ENCODE results near the gene PIGA.

PIGA gene, protein sequence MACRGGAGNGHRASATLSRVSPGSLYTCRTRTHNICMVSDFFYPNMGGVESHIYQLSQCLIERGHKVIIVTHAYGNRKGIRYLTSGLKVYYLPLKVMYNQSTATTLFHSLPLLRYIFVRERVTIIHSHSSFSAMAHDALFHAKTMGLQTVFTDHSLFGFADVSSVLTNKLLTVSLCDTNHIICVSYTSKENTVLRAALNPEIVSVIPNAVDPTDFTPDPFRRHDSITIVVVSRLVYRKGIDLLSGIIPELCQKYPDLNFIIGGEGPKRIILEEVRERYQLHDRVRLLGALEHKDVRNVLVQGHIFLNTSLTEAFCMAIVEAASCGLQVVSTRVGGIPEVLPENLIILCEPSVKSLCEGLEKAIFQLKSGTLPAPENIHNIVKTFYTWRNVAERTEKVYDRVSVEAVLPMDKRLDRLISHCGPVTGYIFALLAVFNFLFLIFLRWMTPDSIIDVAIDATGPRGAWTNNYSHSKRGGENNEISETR

GRCh38 chrX:15335135-15336022, at the start of gene PIGA:
Gene PIGA (minus strand): TSS chrX:15335523. CDS start chrX:15331930, 3,593 bp downstream.
- peak; percentile 96 for DNase-seq

DNA sequence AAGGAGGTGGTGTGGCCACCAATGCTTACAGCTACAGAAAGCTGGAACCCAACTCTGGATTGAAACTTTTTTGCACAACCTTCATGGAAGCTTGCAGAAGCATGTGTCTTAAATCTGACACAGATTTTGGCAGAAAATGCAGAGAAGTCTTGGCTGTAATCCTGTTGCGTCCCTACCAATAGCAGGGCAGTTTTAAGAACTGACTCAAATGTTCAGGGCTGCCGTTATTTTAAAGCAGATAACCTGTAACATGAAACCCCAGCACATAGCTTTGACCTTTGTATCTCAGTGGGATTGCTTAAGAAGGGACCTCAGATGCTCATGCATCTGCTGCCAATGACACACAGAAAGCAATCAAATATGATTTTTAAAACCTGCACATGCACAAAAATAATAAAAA, 49.0 kb upstream of the PIGA start, which contains the start of gene VEGFD:
TSS of gene VEGFD (minus strand) at position 110 of the 400 bp plus-strand sequence. CDS start 467 bp downstream, outside the sequence.
- no peak for DNase-seq

- no peak for DNase-seq
Measured at GRCh38 chrX:15382813-15383212, 47.5 kb upstream of the PIGA start.

DNA sequence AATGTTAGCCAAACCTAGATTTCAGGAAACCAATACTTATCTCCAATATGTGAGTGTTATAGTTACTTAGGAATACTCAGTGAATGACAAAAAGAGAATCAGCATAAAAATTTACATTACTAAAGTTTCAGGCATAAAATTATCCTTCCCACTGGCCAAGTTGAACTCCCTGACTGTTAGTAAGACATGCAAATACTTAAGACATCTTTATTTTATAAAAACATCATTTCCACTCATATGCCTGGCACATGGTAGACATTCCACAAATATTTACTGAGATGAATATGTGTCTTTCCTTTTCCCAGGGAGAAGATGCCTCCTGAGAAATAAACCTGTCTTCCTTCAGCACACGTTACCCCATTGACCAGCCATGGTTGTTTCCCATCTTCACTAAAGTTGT, 41.6 kb upstream of the PIGA start:
- DNase-seq = no peak

GRCh38 chrX:15373976-15374375, 38.7 kb upstream of the PIGA start:
- no peak for DNase-seq

DNA sequence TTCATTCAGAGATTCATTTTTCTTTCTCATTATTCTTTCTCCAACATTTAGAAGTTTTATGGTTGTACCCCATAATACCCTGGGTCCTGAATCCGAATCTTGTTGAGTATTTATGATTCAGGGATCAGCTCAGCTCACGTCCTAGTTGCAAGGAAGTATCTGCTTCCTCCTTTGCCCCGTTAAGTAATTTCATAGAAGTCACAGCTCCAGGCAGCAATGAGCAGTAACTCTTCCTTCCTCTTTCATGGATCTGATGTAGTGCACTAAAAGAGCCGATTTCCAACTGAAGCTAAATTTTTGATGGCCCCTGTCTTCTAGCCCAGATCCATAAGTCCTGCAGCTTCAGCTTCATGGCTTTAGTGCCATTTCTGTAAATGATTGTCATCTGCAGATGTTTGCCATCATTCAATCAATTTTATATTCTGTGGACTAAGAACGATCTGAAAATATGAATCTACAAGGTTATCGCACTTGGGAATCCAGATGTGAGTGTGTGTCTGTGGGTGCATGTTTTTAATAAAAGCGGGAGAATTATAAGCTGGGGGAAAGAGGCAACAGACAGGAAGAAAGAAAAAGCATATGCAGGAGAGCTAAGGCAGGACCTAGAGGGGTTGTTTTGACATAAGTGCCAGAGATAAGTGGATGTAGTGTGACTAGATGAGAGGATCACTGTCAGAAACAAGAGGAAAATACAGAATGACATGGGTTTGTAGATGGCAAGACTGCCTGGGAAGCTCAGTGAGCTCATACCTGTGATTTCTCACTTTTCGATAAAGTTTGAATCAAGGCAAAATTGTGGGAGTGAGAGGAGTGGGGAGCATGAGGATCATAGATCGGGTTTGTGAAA, 31.4 kb upstream of the PIGA start:
- peak; percentile 5 for DNase-seq

- DNase-seq = no peak
Measured at GRCh38 chrX:15359701-15360100, 24.4 kb upstream of the PIGA start.

DNA sequence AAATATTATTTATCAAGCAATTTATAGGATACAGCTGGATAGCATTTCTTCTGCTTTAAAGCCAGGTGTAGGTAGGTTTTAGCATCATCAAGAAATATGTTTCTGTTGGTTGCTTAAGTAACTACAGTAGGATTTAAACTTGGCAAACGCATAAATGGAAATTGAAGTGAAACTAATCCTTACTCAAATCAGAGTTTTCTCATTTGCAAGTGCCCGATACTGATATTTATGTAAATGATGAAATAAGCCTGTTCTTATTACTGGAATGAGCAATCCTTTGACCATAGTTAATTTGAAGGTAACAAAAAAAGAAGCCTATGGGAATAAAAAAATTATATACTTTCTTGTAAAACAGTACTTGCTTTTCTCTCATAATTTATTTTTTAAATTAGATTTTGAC, 23.2 kb upstream of the PIGA start:
- DNase-seq = no peak

DNA sequence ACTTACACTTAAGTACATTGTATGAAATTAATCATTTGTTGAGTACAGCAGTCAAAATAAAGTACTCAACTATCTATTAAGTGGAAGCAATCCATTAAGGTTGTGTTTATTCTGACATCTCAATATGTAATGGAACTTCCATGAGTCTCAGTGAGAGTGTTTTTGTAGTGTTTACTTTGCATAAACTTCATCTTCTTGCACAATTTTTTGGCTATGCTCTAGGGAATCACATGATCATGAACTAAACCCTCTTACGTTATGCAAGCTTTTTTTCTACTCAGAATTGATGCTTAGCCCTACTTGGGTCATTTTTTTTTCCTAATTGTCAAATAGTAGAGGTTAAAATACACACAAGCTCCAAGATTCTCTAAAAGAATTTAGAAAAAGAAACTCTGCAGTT, 21.1 kb upstream of the PIGA start:
- DNase-seq = no peak

GRCh38 chrX:15350329-15350996, 15.1 kb upstream of the PIGA start:
- DNase-seq = no peak

- DNase-seq = peak; percentile 4
Measured at GRCh38 chrX:15349046-15349445, 13.7 kb upstream of the PIGA start.

- no peak for DNase-seq
Measured at GRCh38 chrX:15345976-15346375, 10.7 kb upstream of the PIGA start.

DNA sequence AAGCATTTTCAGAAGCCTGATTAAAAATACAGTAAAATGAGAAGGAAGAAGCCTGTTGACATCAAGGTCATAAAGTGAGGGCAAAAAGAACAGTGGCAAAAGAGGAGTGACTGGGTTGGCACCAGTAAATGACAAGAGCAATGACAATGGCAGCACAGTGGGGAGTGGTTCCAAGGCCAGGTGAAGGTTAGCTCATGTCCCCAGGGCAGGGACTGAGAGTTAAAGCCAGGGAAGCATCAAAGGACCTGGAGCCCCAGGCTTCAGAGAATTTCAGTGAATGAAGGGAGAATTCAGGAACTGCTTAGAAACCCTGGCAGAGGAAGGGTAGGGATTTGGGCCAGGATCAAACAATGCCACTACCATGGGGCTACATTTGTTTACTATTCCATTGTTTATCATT, 8.8 kb upstream of the PIGA start:
- no peak for DNase-seq

- no peak for DNase-seq
Measured at GRCh38 chrX:15343075-15343476, 7.8 kb upstream of the PIGA start.

DNA sequence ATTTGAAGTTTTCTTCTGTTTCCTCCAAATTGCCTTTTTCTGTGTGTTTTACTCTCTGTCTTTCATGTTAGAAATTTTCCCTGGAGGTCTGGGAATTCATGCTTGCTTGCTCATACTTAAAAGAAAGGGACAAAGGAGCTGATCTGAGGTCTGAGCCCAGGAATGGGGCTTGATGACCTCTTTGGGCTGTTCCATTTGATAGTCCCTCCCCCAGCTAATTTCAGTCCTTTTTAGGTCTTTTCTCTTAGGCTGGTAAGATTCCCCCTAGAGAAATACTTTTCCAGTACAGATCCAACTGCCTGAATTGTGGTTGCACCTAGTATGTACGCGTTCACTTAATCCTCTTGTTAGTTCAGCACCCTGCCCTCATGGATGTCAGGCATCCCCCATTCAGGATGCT, 5.5 kb upstream of the PIGA start:
- no peak for DNase-seq

GRCh38 chrX:15336023-15336413, 695 bp upstream of the PIGA start:
- DNase-seq = peak; percentile 74

DNA sequence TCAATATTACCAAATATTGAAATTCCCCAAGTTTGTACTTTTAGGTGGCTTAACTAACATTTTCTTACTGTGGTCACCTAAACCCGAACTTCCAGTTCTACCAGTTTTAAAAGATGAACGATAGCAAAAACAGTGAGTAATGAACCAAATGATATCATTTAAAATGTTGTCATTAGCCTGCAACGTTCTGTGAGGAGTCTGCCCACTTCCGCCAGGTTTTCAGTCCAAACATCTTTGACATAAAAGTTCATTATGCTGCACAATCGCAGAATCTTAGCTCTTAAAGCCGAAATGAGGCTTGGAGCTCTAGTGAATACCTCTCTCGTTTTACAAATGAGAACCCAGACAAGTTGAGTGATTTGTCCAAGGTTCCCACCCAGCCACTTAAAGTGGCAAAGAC, 762 bp downstream of the PIGA start:
- no peak for DNase-seq

DNA sequence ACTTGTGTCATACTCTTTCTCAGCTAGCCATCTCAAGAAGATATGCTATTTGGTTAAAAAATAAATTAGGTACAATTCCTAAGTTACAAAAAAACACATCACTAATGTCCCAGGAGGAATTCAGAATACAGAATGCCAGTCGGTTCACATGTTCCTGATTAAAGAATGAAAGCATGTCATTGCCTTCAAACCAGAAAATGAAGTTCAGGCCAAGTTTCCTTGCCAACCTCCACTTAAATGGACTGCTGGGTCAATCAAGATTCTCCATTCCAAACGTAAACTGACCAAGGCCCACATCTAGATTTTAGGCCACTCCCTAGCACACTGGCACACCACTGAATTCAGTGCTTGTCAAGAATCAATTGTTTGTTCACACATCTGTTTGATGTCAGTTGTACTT, 6.5 kb downstream of the PIGA start:
- no peak for DNase-seq

- no peak for DNase-seq
Measured at GRCh38 chrX:15328131-15328530, 7.2 kb downstream of the PIGA start.

DNA sequence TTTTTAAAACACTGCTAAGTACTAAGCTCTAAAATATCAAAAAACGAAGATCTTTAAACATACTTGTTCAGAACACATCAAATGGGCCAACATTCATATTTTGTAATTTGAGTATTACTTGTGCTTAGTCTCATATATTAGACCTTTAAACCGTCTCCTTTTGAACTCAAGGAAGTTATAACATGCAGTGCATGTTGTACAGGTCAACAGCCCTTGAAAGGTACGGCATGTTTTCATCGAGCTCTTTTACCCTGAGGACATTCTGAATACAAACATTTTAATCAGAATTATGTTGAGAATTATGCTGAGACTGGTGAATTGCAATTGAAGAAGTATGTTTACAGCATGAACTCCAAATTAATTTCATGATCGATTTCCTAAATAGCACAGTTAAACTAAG, 12.9 kb downstream of the PIGA start:
- no peak for DNase-seq

DNA sequence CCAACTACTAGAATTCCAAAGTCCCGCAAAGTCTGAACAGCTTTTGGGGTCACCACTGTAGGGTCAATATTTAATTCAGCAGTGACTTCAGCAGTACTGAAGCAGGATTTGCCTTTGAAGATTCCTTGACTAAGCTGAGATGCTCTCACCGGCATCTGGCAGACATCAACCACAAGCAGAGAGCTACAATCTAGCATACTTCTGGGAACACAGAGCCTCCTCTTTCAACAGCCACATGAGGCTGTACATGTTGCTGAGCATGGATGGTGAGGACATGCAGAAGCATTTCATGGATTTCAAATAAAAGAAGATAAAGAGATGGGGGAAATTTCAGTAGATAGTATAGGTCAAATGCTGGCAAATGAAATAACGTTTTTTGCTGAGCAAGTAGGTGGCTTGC, 13.3 kb downstream of the PIGA start:
- DNase-seq = no peak

- no peak for DNase-seq
Measured at GRCh38 chrX:15321447-15321846, 13.9 kb downstream of the PIGA start.

Measured in CD4-positive, alpha-beta T cell treated with Interferon gamma for 1 hour (primary cell).